ENCODE data around the gene SCT.
A peak's percentile ranks its signal among the peaks of the same experiment; 100 is the strongest.

Gene SCT

GRCh38 chr11:578276-579035, 48.5 kb downstream of the SCT start:
- H3K27ac ChIP-seq = 0 out of 2 replicates have a peak overlapping the region, but pooled peaks have one; percentile 91
- TF ChIP-seq CTCF (IDR thresholded peaks at IDR 0.05) (no peak), ZFX (IDR thresholded peaks at IDR 0.05; ENCODE audit: borderline replicate concordance) (no peak)

GRCh38 chr11:577611-577894, 49.4 kb downstream of the SCT start:
- TF ChIP-seq ZFX (IDR thresholded peaks at IDR 0.05; ENCODE audit: borderline replicate concordance) = no peak
- TF ChIP-seq CTCF (IDR thresholded peaks at IDR 0.05) = no peak
- H3K27ac ChIP-seq = peak overlapping the region; percentile 91

GRCh38 chr11:576811-577610, 50.0 kb downstream of the SCT start:
- peak overlapping the region; percentile 91 for H3K27ac ChIP-seq
- TF ChIP-seq ZFX (IDR thresholded peaks at IDR 0.05; ENCODE audit: borderline replicate concordance) (no peak), CTCF (IDR thresholded peaks at IDR 0.05) (no peak)
